BE2C (cell line): ENCODE results near the gene TMIGD3.

Source experiments
- DNase-seq: peaks from one replicate; pipeline ENCODE4 v3.0.0-alpha.2; 2020
- H3K27me3 ChIP-seq: fragments of 250-450 bp; sonication (Bioruptor Pico); 2 replicates; pipeline ENCODE4 v1.5.1; 2020; ENCODE audit warnings: mild to moderate bottlenecking
- H3K36me3 ChIP-seq: fragments of 250-450 bp; sonication (Bioruptor Pico); 2 replicates; pipeline ENCODE4 v1.5.1; 2020; ENCODE audit warnings: mild to moderate bottlenecking
- H3K4me1 ChIP-seq: fragments of 250-450 bp; sonication (Bioruptor Pico); 2 replicates; pipeline ENCODE4 v1.5.1; 2020
- H3K4me3 ChIP-seq: 2 replicates; pipeline ENCODE4 v1.5.1; 2011; ENCODE audit warnings: low read depth, low read length
- H3K9me3 ChIP-seq: fragments of 250-450 bp; sonication (Bioruptor Pico); 2 replicates; pipeline ENCODE4 v1.5.1; 2020
- TF ChIP-seq, protein P1 (sequence below): IDR thresholded peaks from 2 replicates; pipeline ENCODE4 v1.5.1; 2012; ENCODE audit warnings: mild to moderate bottlenecking, low read depth, low read length

The TMIGD3 gene

DNA sequence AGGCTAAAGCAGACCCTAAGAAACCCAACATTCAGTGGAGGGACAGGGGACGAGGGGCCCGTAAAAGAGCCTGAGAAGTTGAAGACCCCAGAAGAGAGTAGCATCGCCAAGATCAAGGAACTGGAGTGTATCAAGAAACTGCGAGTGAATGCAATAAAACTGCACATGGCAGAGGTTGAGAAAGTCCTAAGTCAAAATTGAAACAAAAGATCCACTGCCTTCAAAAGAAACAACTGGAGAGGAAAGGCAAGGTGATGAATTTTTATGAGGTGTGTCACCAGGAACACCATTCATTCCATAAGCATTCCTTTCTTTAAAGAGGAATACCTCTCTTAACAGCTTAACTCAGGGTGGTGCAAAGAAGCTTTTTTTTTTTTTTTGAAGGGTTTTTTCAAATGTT, 38.3 kb upstream of the TMIGD3 start:
- Histone ChIP-seq H3K4me1 (no peaks in the 10 kb centered on the region), H3K36me3 (no peaks in the 10 kb centered on the region), H3K27me3 (peaks cover 14% of the 10 kb centered on the region), H3K9me3 (no peaks in the 10 kb centered on the region), H3K4me3 (no peak overlapping the region)
- DNase-seq = no peak
- TF ChIP-seq, protein P1, sequence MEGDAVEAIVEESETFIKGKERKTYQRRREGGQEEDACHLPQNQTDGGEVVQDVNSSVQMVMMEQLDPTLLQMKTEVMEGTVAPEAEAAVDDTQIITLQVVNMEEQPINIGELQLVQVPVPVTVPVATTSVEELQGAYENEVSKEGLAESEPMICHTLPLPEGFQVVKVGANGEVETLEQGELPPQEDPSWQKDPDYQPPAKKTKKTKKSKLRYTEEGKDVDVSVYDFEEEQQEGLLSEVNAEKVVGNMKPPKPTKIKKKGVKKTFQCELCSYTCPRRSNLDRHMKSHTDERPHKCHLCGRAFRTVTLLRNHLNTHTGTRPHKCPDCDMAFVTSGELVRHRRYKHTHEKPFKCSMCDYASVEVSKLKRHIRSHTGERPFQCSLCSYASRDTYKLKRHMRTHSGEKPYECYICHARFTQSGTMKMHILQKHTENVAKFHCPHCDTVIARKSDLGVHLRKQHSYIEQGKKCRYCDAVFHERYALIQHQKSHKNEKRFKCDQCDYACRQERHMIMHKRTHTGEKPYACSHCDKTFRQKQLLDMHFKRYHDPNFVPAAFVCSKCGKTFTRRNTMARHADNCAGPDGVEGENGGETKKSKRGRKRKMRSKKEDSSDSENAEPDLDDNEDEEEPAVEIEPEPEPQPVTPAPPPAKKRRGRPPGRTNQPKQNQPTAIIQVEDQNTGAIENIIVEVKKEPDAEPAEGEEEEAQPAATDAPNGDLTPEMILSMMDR = no peak

DNA sequence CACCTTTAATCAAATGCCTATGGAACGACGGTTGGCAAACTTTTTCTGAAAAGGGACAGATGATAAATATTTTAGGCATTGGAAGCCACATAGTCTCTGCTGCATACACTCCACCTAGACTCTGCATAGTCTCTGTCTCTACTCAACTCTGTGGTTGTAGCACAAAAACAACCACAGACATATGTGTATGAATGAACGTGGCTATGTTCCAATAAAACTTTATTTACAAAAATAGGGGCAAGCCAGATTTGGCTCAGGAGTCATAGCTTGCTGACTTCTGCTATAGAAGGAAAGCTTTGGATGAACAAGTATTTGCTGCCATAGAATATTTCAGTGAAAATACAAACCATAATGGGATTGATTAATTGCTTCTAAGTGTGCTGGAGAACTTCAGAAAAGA, 37.5 kb upstream of the TMIGD3 start:
- no peak for DNase-seq
- Histone ChIP-seq H3K4me3 (no peak overlapping the region), H3K9me3 (no peaks in the 10 kb centered on the region), H3K36me3 (no peaks in the 10 kb centered on the region), H3K4me1 (no peaks in the 10 kb centered on the region), H3K27me3 (peaks cover 7% of the 10 kb centered on the region)
- TF ChIP-seq, protein P1 = no peak

DNA sequence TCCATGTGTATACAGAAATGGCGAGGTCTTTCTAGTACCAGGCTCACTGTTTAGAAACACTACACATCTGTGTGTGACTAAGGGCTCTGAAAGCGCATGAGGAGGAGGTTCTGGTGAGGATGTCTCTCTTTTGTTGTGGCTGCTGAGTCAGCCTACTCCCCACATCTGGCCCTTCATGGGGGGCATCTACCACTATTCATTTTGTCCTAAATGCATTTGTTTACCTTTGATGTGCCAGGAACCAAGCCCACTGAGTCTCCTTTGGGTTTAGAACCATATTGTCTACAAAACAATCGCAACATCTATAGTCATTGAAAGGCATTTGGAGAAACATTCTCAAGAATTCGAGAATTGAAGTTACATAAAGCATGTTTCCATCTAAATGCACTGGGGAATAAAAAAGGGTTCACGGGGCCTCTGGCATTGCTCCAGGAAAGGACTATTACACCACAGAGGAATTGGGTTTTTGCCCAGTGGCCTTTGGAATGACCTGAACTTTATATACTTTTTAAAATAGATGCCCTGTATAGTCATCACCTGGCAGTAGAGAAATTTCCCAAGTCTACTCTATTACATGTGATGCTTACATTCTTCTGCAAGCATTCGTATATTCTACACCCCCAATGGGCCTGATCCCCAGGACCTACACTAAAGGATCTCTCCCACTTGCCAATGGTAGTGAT, 35.1 kb upstream of the TMIGD3 start:
- DNase-seq = no peak
- no peaks in the 10 kb centered on the region for H3K36me3 ChIP-seq
- TF ChIP-seq, protein P1 = no peak
- H3K4me1 ChIP-seq = no peaks in the 10 kb centered on the region
- H3K4me3 ChIP-seq = no peak overlapping the region
- H3K27me3 ChIP-seq = peaks cover 3% of the 10 kb centered on the region
- no peaks in the 10 kb centered on the region for H3K9me3 ChIP-seq

DNA sequence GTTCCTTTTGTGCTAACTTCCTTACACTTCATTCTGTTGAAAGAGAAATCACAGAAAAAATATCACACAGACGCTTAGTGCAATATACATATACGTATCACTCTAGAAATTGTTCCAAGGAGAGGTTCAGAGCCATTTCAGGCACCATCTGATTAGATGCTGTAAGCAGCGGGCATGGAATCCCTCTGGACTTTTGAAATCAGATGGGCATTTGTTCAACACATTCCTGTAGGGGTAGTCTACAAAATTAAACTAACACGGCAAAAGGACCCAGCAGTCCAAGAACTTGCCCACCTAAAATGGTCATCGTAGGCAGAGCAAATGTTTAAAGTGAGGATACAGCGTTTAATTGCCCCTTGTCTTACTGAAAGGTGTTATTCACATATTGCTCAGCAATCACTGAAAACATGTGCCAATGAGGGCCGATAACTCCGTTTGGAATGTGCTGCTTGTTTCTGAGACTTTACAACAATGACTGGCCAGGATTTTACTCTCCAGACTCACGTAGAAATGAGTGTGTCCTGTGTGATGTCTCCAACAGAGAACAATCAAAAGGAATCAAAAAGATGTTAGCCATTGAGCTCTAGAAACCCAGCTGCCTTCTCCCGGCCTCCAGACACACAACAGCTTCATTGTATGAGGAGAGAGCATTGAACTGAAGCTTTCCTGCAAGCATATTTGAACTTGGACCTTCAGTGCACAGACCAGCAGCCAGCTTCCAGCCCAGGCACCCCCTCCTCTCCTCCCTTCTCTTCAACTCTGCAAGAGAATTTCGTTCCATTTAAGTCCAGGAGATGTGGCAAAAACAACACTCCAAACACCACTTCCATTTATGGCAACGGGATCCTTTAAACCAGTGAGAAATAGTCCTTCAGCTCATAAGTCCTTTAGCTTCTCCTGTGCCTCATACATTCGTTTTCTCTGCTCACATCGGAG, 32.1 kb upstream of the TMIGD3 start:
- no peaks in the 10 kb centered on the region for H3K36me3 ChIP-seq
- H3K4me1 ChIP-seq = no peaks in the 10 kb centered on the region
- H3K9me3 ChIP-seq = no peaks in the 10 kb centered on the region
- peaks cover 3% of the 10 kb centered on the region for H3K27me3 ChIP-seq
- TF ChIP-seq, protein P1 = no peak
- no peak for DNase-seq
- no peak overlapping the region for H3K4me3 ChIP-seq

DNA sequence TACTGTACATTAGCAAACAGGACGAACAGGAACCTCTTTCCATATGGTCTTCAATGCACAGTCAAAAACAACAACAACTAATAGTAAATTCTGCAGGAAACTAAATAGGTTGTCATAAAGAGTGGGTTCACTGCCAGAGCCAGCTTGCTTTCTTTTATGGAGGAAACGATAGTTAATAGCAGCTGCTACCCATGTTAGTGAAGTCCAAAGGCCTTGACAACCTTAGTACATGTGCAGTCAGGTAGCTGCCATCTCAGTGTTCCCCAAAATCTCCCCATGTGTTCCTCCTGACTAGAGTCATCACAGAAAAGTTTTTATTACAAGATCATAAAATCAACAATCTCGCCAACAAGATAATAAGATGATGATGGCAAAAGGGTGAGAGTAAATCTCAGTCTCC, 16.6 kb upstream of the TMIGD3 start:
- TF ChIP-seq, protein P1 = no peak
- H3K4me3 ChIP-seq = no peak overlapping the region
- no peaks in the 10 kb centered on the region for H3K9me3 ChIP-seq
- H3K4me1 ChIP-seq = no peaks in the 10 kb centered on the region
- H3K36me3 ChIP-seq = no peaks in the 10 kb centered on the region
- DNase-seq = no peak
- no peaks in the 10 kb centered on the region for H3K27me3 ChIP-seq
